ENCODE data around the gene FOXO3.
A peak's percentile ranks its signal among the peaks of the same experiment; 100 is the strongest.

The FOXO3 gene

GRCh38 chr6:108578166-108578565 lies 17.4 kb downstream of the FOXO3 start:
- DNase-seq = no peak

- DNase-seq = no peak
These were observed 18.0 kb downstream of the FOXO3 start for GRCh38 chr6:108578595-108579327.

GRCh38 chr6:108579328-108579721 lies 18.6 kb downstream of the FOXO3 start:
- no peak for DNase-seq

GRCh38 chr6:108580646-108581045 lies 19.9 kb downstream of the FOXO3 start:
- DNase-seq = no peak

GRCh38 chr6:108581237-108581931 lies 20.7 kb downstream of the FOXO3 start:
- DNase-seq = peak; percentile 50

GRCh38 chr6:108581932-108582475 lies 21.3 kb downstream of the FOXO3 start:
- no peak for DNase-seq

GRCh38 chr6:108582618-108583017 lies 21.9 kb downstream of the FOXO3 start:
- DNase-seq = no peak

GRCh38 chr6:108584323-108584722 lies 23.6 kb downstream of the FOXO3 start:
- no peak for DNase-seq

GRCh38 chr6:108585359-108585758 lies 24.6 kb downstream of the FOXO3 start:
- no peak for DNase-seq

GRCh38 chr6:108585921-108586536 lies 25.3 kb downstream of the FOXO3 start:
- no peak for DNase-seq

GRCh38 chr6:108587258-108588059 lies 26.7 kb downstream of the FOXO3 start:
- no peak for DNase-seq

- DNase-seq = no peak
These were observed 27.9 kb downstream of the FOXO3 start for GRCh38 chr6:108588586-108588985.

- DNase-seq = peak; percentile 14
These were observed 28.6 kb downstream of the FOXO3 start for GRCh38 chr6:108589244-108589791.

GRCh38 chr6:108591040-108591816 lies 30.5 kb downstream of the FOXO3 start:
- no peak for DNase-seq

- DNase-seq = peak; percentile 26
These were observed 31.9 kb downstream of the FOXO3 start for GRCh38 chr6:108592371-108593337.

- DNase-seq = no peak
These were observed 33.4 kb downstream of the FOXO3 start for GRCh38 chr6:108594151-108594550.

GRCh38 chr6:108594640-108595039 lies 33.9 kb downstream of the FOXO3 start:
- no peak for DNase-seq

- DNase-seq = no peak
These were observed 36.2 kb downstream of the FOXO3 start for GRCh38 chr6:108596956-108597355.

- DNase-seq = no peak
These were observed 37.0 kb downstream of the FOXO3 start for GRCh38 chr6:108597572-108598304.
